ENCODE data around the gene FBXO41. TPM values are rescaled to one million over a fixed set of nuclear protein-coding genes. Genes with fewer than 3 reads are reported as not detected.

The FBXO41 gene
- total RNA-seq, 3 donors from 2014 or later: 1.6 to 4.0 (median 3.9) TPM

- intact Hi-C loops (cut with DNase I; ENCODE audit: low total_unique reads): no loop called here
- H3K27me3 ChIP-seq: peaks cover 9 to 61% of the 10 kb centered on the region in 2 donors
Measured at GRCh38 chr2:73297151-73297559, 12.9 kb upstream of the FBXO41 start.

GRCh38 chr2:73295751-73296400 is 11.6 kb upstream of the FBXO41 start:
- intact Hi-C loops (cut with DNase I; ENCODE audit: low total_unique reads): no loop called here
- Histone ChIP-seq H3K4me1 (peaks cover 0 to 11% of the 10 kb centered on the region in 2 donors), H3K36me3 (no peaks in the 10 kb centered on the region), H3K9me3 (no peaks in the 10 kb centered on the region), H3K4me3 (no peak overlapping the region), H3K27ac (no peak overlapping the region), H3K27me3 (peaks cover 12 to 74% of the 10 kb centered on the region in 2 donors)
- TF ChIP-seq POLR2AphosphoS5 (IDR thresholded peaks at IDR 0.05): no peak
- no peak for TF ChIP-seq POLR2A (IDR thresholded peaks at IDR 0.05)
- TF ChIP-seq CTCF (IDR thresholded peaks at IDR 0.05): no peak
- DNase-seq (ENCODE audit: low spot score in 2 of 2): no peak

More at GRCh38 chr2:73297151-73297559, 12.9 kb upstream of the FBXO41 start:
- Histone ChIP-seq H3K4me1 (peaks cover 0 to 11% of the 10 kb centered on the region in 2 donors), H3K27ac (no peak overlapping the region), H3K9me3 (no peaks in the 10 kb centered on the region), H3K4me3 (no peak overlapping the region), H3K36me3 (no peaks in the 10 kb centered on the region)
- no peak for DNase-seq (ENCODE audit: low spot score in 2 of 2)
- TF ChIP-seq POLR2A (IDR thresholded peaks at IDR 0.05) (no peak), CTCF (IDR thresholded peaks at IDR 0.05) (no peak), POLR2AphosphoS5 (IDR thresholded peaks at IDR 0.05) (no peak)

GRCh38 chr2:73294239-73294638 is 10.0 kb upstream of the FBXO41 start:
- no peak for TF ChIP-seq CTCF (IDR thresholded peaks at IDR 0.05)
- TF ChIP-seq POLR2AphosphoS5 (IDR thresholded peaks at IDR 0.05): no peak
- no peak for TF ChIP-seq POLR2A (IDR thresholded peaks at IDR 0.05)
- Histone ChIP-seq H3K27ac (no peak overlapping the region), H3K9me3 (no peaks in the 10 kb centered on the region), H3K27me3 (peaks cover 12 to 79% of the 10 kb centered on the region in 2 donors), H3K4me3 (no peak overlapping the region), H3K4me1 (peaks cover 0 to 11% of the 10 kb centered on the region in 2 donors), H3K36me3 (no peaks in the 10 kb centered on the region)
- intact Hi-C loops (cut with DNase I; ENCODE audit: low total_unique reads): no loop called here
- DNase-seq (ENCODE audit: low spot score in 2 of 2): no peak

- Histone ChIP-seq H3K27ac (no peak within 1 kb of the TSS), H3K4me3 (peak within 1 kb of the TSS; percentile 29 to 72 (median 48)), H3K36me3 (no peaks in the 10 kb centered on the region), H3K27me3 (peaks cover 12 to 76% of the 10 kb centered on the region in 2 donors), H3K9me3 (no peaks in the 10 kb centered on the region), H3K4me1 (peaks cover 0 to 11% of the 10 kb centered on the region in 2 donors)
- DNase-seq (ENCODE audit: low spot score in 2 of 2): peak in 1 of 2 donors; percentile 41
- intact Hi-C loops (cut with DNase I; ENCODE audit: low total_unique reads): no loop called here
- no peak for TF ChIP-seq CTCF (IDR thresholded peaks at IDR 0.05)
- no peak for TF ChIP-seq POLR2A (IDR thresholded peaks at IDR 0.05)
- TF ChIP-seq POLR2AphosphoS5 (IDR thresholded peaks at IDR 0.05): no peak
Measured at GRCh38 chr2:73293534-73294171, 9.4 kb upstream of the FBXO41 start, which contains the start of gene EGR4. EGR4 (minus strand) TSS chr2:73293548; CDS start chr2:73293317, 231 bp downstream.

Data from breast epithelium (tissue), 4 donors.